DMS114 treated with DMSO at 0.1 percent for 48 hours (cell line): Measurements from ENCODE around the gene VEGFA.

Experiments used
- DNase-seq: peaks from one replicate; lab custom pipeline; 2025; ENCODE audit not compliant: unreplicated experiment; lab: John Stamatoyannopoulos, UW

The VEGFA gene

GRCh38 chr6:43819958-43820357, 49.9 kb downstream of the VEGFA start:
- no peak for DNase-seq

- no peak for DNase-seq
These were observed 50.5 kb downstream of the VEGFA start for GRCh38 chr6:43820486-43820885.

GRCh38 chr6:43821101-43821886, 51.3 kb downstream of the VEGFA start:
- no peak for DNase-seq

GRCh38 chr6:43823390-43823789, 53.4 kb downstream of the VEGFA start:
- DNase-seq, result no peak

- no peak for DNase-seq
These were observed 54.1 kb downstream of the VEGFA start for GRCh38 chr6:43823879-43824702.

- DNase-seq, result no peak
These were observed 54.7 kb downstream of the VEGFA start for GRCh38 chr6:43824703-43825064.

GRCh38 chr6:43825187-43826115, 55.4 kb downstream of the VEGFA start:
- DNase-seq, result no peak

- no peak for DNase-seq
These were observed 56.7 kb downstream of the VEGFA start for GRCh38 chr6:43826730-43827129.

- no peak for DNase-seq
These were observed 57.9 kb downstream of the VEGFA start for GRCh38 chr6:43827898-43828297.

GRCh38 chr6:43828711-43829110, 58.7 kb downstream of the VEGFA start:
- DNase-seq, result no peak

- no peak for DNase-seq
These were observed 59.5 kb downstream of the VEGFA start for GRCh38 chr6:43829470-43829869.

GRCh38 chr6:43830775-43831174, 60.8 kb downstream of the VEGFA start:
- no peak for DNase-seq

GRCh38 chr6:43831191-43831590, 61.2 kb downstream of the VEGFA start:
- no peak for DNase-seq

- DNase-seq, result no peak
These were observed 63.4 kb downstream of the VEGFA start for GRCh38 chr6:43833223-43833995.

- no peak for DNase-seq
These were observed 64.0 kb downstream of the VEGFA start for GRCh38 chr6:43833996-43834390.

- no peak for DNase-seq
These were observed 64.6 kb downstream of the VEGFA start for GRCh38 chr6:43834528-43835155.

- DNase-seq, result no peak
These were observed 65.9 kb downstream of the VEGFA start for GRCh38 chr6:43835872-43836419.
